ENCODE results near the gene CTNNB1. TPM values are rescaled to one million over a fixed set of nuclear protein-coding genes. Genes with fewer than 3 reads are reported as not detected.

The CTNNB1 gene
- total and polyA plus RNA-seq, 2 of the 8 experiments (the other 6 are each of a cell fraction or from before 2014, with no cell fraction given), result 356 to 579 TPM

GRCh38 chr3:41274944-41275668, 75.8 kb downstream of the CTNNB1 start:
- Histone ChIP-seq H4K20me1 (replicated peaks in 1 of 2; ENCODE audit: control insufficient read depth in 1 of 2, insufficient read depth in 2 of 2, low read length in 2 of 2) (no peaks in the 10 kb centered on the region), H3K4ac (replicated peaks; ENCODE audit: insufficient read length, low read depth, low read length) (no peak overlapping the region), H2AK5ac (ENCODE audit: low read depth, low read length) (no peak overlapping the region), H2BK5ac (ENCODE audit: low read depth, low read length) (no peak overlapping the region), H3K27me3 (replicated peaks in 1 of 4; ENCODE audit: control insufficient read depth in 3 of 4, extremely low read depth in 1 of 4, insufficient read depth in 3 of 4, low read length in 3 of 4) (no peaks in the 10 kb centered on the region), H2BK15ac (ENCODE audit: low read length) (no peak overlapping the region), H2AFZ (ENCODE audit: low read length) (no peak overlapping the region), H4K5ac (ENCODE audit: insufficient read length, low read depth, low read length) (no peak overlapping the region), H3K4me3 (ENCODE audit: extremely low read depth in 1 of 4, insufficient read depth in 2 of 4, low read depth in 3 of 4, low read length in 4 of 4) (no peak overlapping the region), H3K4me2 (ENCODE audit: insufficient read depth in 1 of 2, low read depth in 2 of 2, low read length in 2 of 2) (no peak overlapping the region), H2BK120ac (replicated peaks; ENCODE audit: low read depth, low read length) (no peak overlapping the region), H3K79me1 (ENCODE audit: low read depth, low read length) (no peaks in the 10 kb centered on the region), H3K79me2 (ENCODE audit: control insufficient read depth in 1 of 2, insufficient read depth in 2 of 2, low read length in 2 of 2) (no peaks in the 10 kb centered on the region), H3K23ac (ENCODE audit: insufficient read length) (no peak overlapping the region), H3K23me2 (ENCODE audit: low read depth, low read length) (no peaks in the 10 kb centered on the region), H4K91ac (replicated peaks; ENCODE audit: insufficient read length, low read length) (no peak overlapping the region), H3K36me3 (ENCODE audit: control insufficient read depth in 2 of 4, insufficient read depth in 4 of 4, low read length in 3 of 4) (peaks cover 0 to 5% (median 0%) of the 10 kb centered on the region in 4 experiments; a peak in 2 of 8 replicates), H3K27ac (ENCODE audit: low read depth, low read length) (no peak overlapping the region), H2BK12ac (ENCODE audit: low read depth, low read length) (no peak overlapping the region), H2BK20ac (ENCODE audit: low read length) (no peak overlapping the region), H3K56ac (replicated peaks; ENCODE audit: insufficient read length, low read depth, low read length) (no peak overlapping the region), H3K9ac (replicated peaks in 1 of 4; ENCODE audit: extremely low read depth in 1 of 4, low read depth in 3 of 4, low read length in 3 of 4) (no peak overlapping the region), H3K14ac (ENCODE audit: insufficient read length) (no peak overlapping the region), H3K9me3 (ENCODE audit: insufficient read depth in 2 of 2, low read depth in 1 of 2, low read length in 1 of 2) (peaks cover 11 to 12% of the 10 kb centered on the region in 2 experiments), H4K8ac (ENCODE audit: extremely low read depth, insufficient read depth, low read length) (no peak overlapping the region), H3K4me1 (replicated peaks in 1 of 4; ENCODE audit: control insufficient read depth in 3 of 4, insufficient read depth in 4 of 4, low read length in 3 of 4) (peaks cover 0 to 8% (median 3%) of the 10 kb centered on the region in 4 experiments; a peak in 3 of 7 replicates), H3K18ac (ENCODE audit: extremely low read depth, low read length) (no peak overlapping the region)
- FAIRE-seq, result no peak
- no peak for DNase-seq (ENCODE audit: low read depth in 1 of 2, low spot score in 2 of 2)
- ChIA-PET POLR2A (ENCODE audit: partially characterized antibody) (no interaction called here), CTCF (ENCODE audit: partially characterized antibody) (interaction anchor here (0.6 to 1.1 kb wide), 2 partner anchors 14 to 715 kb away, joined by 3 to 4 read pairs; no protein-coding TSS in a partner anchor)
- TF ChIP-seq SP2 (IDR thresholded peaks at IDR 0.05; ENCODE audit: low read length), result no peak
- TF ChIP-seq TAF7 (optimal IDR thresholded peaks at IDR 0.05; ENCODE audit: borderline replicate concordance, low read depth, low read length), result no peak
- TF ChIP-seq CHD2 (IDR thresholded peaks at IDR 0.05; ENCODE audit: low read length), result no peak
- TF ChIP-seq CBX8 (IDR thresholded peaks at IDR 0.05; ENCODE audit: borderline replicate concordance, low read depth, low read length), result no peak
- no peak for TF ChIP-seq RXRA (IDR thresholded peaks at IDR 0.05; ENCODE audit: insufficient read depth, low read depth, low read length)
- TF ChIP-seq ATF3 (IDR thresholded peaks at IDR 0.05; ENCODE audit: insufficient read depth, low read depth, low read length), result no peak
- no peak for TF ChIP-seq TAF1 (IDR thresholded peaks at IDR 0.05; ENCODE audit: low read depth, low read length)
- TF ChIP-seq ATF2 (IDR thresholded peaks at IDR 0.05; ENCODE audit: low read length), result no peak
- no peak for TF ChIP-seq SIRT6 (IDR thresholded peaks at IDR 0.05; ENCODE audit: low read length)
- no peak for TF ChIP-seq HDAC2 (IDR thresholded peaks at IDR 0.05; ENCODE audit: borderline replicate concordance in 1 of 2, low read depth in 2 of 2, low read length in 2 of 2)
- TF ChIP-seq EZH2 (IDR thresholded peaks at IDR 0.05; ENCODE audit: low read depth, low read length, severe bottlenecking), result no peak
- TF ChIP-seq SP4 (IDR thresholded peaks at IDR 0.05; ENCODE audit: low read length), result no peak

Measured in H1 (cell line).